PFSK-1 (cell line): ENCODE data around the gene TMC7.

Source experiments
- FOXP2 ChIP-seq: optimal IDR thresholded peaks from 2 replicates; pipeline ENCODE3; 2011; ENCODE audit warnings: borderline replicate concordance, control low read depth, inconsistent platforms; ENCODE audit not compliant: insufficient read depth; ENCODE audit errors: extremely low read length, extremely low read depth
- POLR2AphosphoS5 ChIP-seq: IDR thresholded peaks from 2 replicates; pipeline ENCODE4 v1.6.1; 2012; ENCODE audit warnings: low read depth, mild to moderate bottlenecking, control low read depth, low read length, moderate library complexity
- SIN3A ChIP-seq: IDR thresholded peaks from 2 replicates; pipeline ENCODE4 v1.6.1; 2012; ENCODE audit warnings: mild to moderate bottlenecking, low read length, moderate library complexity, borderline replicate concordance; ENCODE audit not compliant: insufficient read depth
- TAF1 ChIP-seq: IDR thresholded peaks from 2 replicates; pipeline ENCODE4 v1.6.1; 2012; ENCODE audit warnings: low read length, control low read depth, borderline replicate concordance; ENCODE audit not compliant: insufficient read depth
- TF ChIP-seq, protein P1 (sequence below), 2 experiments: IDR thresholded peaks; 2 replicates each; pipeline versions ENCODE4 v1.6.1 to v1.8.0; 2011 to 2012; ENCODE audit warnings: low read depth in 2 of 2, low read length in 2 of 2, control low read depth in 1 of 2, inconsistent platforms in 1 of 2, mild to moderate bottlenecking in 1 of 2, moderate library complexity in 1 of 2; ENCODE audit not compliant: insufficient read depth in 1 of 2

TMC7 gene

DNA sequence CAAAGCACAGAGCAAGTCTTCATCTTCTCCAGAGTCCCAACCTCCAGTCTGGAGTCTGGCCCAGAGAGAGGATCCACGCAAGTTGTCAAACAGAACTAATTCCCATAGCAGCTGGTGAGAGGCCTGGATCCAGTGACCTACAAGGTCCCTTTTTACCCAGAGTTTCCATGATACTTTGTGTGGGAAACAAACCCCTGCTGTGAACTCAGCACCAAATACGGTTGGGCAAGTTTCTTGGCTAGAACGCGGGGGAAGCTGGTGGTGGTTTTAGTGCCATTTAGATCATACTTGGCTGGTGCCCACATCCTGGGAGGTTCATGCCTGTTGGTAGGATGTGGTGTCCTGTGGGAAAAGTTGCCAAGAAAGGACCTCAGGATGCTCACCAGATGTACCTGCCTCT, 18.1 kb downstream of the TMC7 start:
- TF ChIP-seq, protein P1, sequence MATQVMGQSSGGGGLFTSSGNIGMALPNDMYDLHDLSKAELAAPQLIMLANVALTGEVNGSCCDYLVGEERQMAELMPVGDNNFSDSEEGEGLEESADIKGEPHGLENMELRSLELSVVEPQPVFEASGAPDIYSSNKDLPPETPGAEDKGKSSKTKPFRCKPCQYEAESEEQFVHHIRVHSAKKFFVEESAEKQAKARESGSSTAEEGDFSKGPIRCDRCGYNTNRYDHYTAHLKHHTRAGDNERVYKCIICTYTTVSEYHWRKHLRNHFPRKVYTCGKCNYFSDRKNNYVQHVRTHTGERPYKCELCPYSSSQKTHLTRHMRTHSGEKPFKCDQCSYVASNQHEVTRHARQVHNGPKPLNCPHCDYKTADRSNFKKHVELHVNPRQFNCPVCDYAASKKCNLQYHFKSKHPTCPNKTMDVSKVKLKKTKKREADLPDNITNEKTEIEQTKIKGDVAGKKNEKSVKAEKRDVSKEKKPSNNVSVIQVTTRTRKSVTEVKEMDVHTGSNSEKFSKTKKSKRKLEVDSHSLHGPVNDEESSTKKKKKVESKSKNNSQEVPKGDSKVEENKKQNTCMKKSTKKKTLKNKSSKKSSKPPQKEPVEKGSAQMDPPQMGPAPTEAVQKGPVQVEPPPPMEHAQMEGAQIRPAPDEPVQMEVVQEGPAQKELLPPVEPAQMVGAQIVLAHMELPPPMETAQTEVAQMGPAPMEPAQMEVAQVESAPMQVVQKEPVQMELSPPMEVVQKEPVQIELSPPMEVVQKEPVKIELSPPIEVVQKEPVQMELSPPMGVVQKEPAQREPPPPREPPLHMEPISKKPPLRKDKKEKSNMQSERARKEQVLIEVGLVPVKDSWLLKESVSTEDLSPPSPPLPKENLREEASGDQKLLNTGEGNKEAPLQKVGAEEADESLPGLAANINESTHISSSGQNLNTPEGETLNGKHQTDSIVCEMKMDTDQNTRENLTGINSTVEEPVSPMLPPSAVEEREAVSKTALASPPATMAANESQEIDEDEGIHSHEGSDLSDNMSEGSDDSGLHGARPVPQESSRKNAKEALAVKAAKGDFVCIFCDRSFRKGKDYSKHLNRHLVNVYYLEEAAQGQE (IDR thresholded peaks at IDR 0.05; ENCODE audit: insufficient read depth in 1 of 2, low read depth in 2 of 2, low read length in 2 of 2), result no peak
- TF ChIP-seq TAF1 (no peak), POLR2AphosphoS5 (no peak), FOXP2 (no peak), SIN3A (no peak)

DNA sequence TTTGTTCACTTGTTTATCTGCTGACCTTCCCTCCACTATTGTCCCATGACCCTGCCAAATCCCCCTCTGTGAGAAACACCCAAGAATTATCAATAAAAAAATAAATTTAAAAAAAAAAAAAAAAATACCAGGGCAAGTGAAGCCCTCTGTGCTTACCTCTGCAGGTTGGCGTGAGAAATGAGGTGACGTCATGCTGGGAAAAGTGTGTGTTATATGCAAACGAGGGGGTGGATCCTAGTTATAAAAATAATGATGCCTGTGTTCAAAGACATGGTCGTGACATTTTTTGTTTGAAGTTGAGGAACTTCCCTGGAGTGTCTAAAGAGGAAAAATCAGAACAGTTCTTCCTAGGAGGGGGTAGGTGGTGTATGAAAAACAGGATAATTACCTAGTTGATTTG, 20.2 kb downstream of the TMC7 start:
- TF ChIP-seq SIN3A, result no peak
- no peak for TF ChIP-seq POLR2AphosphoS5
- no peak for TF ChIP-seq FOXP2
- TF ChIP-seq, protein P1 (IDR thresholded peaks at IDR 0.05; ENCODE audit: insufficient read depth in 1 of 2, low read depth in 2 of 2, low read length in 2 of 2), result no peak
- no peak for TF ChIP-seq TAF1

DNA sequence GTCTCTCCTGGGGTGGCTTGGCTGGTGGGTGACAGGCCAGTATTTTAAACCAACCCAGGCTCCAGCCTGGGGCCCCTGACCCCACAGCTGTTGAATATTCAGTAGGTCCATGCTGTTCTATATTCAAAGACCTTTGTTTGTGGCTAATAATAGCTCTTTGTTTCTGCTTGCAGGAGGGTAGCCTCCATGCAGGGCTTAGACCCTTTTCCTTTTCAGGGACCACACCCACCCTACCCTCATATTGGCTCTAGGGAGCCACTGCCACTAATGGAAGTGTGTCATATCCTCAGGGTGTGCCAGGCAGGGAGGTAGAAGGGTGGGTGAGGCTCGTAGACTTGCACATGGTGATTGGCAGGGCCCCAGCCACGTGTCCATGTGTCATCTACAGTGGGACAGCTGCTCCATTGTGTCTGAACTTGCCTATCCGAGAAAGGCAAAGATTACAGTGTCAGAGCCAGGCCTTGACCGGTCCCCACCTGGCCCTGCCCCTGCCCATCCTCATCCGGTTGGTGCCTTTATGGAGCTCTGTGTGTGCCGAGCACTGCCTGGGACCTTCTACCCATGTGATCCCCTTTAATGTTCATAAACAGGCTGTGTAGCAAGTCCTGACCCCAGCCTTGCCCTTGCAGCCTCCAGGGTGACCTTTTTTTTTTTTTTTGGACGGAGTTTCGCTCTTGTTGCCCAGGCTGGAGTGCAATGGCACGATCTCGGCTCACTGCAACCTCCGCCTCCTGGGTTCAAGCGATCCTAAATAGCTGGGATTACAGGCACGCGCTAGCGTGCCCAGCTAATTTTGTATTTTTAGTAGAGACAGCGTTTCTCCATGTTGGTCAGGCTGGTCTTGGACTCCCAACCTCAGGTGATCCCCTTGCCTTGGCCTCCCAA, 22.1 kb downstream of the TMC7 start:
- no peak for TF ChIP-seq TAF1
- TF ChIP-seq POLR2AphosphoS5, result no peak
- TF ChIP-seq FOXP2, result no peak
- TF ChIP-seq, protein P1 (IDR thresholded peaks at IDR 0.05; ENCODE audit: insufficient read depth in 1 of 2, low read depth in 2 of 2, low read length in 2 of 2), result no peak

DNA sequence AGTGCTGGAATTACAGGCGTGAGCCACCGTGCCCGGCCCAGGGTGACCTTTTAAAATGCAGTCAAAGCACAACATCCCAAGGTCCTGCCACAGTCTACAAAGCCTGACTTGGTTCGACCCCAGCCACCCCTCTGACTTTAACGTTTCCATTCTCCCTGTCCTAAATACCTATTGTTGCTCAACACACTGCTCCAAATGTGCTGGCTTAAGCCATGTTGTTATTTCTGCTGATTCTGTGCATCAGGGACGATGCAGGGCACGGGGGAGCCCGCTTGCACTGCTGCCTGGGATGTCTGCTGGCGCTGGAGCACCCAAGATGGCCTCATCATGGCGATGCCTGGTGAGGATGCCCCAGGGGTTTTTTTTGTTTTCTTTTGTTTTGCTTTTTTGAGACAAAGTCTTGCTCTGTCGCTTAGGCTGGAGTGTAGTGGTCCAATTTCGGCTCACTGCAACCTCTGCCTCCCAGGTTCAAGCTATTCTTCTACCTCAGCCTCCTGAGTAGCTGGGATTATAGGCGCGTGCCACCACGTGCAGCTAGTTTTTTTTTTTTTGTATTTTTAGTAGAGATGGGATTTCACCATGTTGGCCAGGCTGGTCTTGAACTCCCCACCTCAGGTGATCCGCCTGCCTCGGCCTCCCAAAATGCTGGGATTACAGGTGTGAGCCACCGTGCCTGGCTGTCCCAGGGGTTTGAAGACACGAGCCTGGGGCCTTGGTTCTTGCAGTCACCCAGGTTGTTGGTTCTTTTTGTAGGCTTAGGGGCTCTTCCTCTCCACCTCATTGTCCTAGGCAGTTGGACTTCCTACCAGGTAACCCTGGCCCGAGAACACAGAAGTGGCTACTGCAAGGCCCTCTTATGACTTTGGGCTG, 22.9 kb downstream of the TMC7 start:
- no peak for TF ChIP-seq FOXP2
- TF ChIP-seq, protein P1 (IDR thresholded peaks at IDR 0.05; ENCODE audit: insufficient read depth in 1 of 2, low read depth in 2 of 2, low read length in 2 of 2), result no peak
- TF ChIP-seq TAF1, result no peak
- TF ChIP-seq SIN3A, result no peak
- no peak for TF ChIP-seq POLR2AphosphoS5
